Gastrocnemius medialis (tissue), 4 donors: ENCODE measurements around the gene PCK2. TPM values are rescaled to one million over a fixed set of nuclear protein-coding genes. Genes with fewer than 3 reads are reported as not detected.
A peak's percentile ranks its signal among the peaks of the same experiment; 100 is the strongest.

Source experiments
- ATAC-seq, 2 donors: fragments of 150-250 bp; one replicate each; pipeline ENCODE4 v1.9.1; 2016
- DNase-seq, 2 donors: peaks; one replicate each; pipeline ENCODE4 v3.0.0-alpha.2; 2019
- H3K27ac ChIP-seq, 4 donors: fragments of 200-600 bp; sonication (generic); 1 replicate in 1 of 4; 2 replicates in 3 of 4; pipeline ENCODE4 v1.5.1; 2016 to 2018; ENCODE audit warnings: mild to moderate bottlenecking in 2 of 4, moderate library complexity in 1 of 4
- H3K27me3 ChIP-seq, 3 donors: fragments of 200-600 bp; sonication (generic) in 2 of 3; 1 replicate in 1 of 3; 2 replicates in 2 of 3; pipeline versions ENCODE4 v1.5.1 to v1.6.0; 2016 to 2019; ENCODE audit warnings: mild to moderate bottlenecking in 1 of 3, moderate library complexity in 1 of 3
- H3K36me3 ChIP-seq, 2 donors: fragments of 200-600 bp; sonication (generic) in 1 of 2; one replicate each; pipeline ENCODE4 v1.5.1; 2017 to 2018
- H3K4me1 ChIP-seq, 2 donors: fragments of 200-600 bp; sonication (generic) in 1 of 2; one replicate each; pipeline ENCODE4 v1.5.1; 2016 to 2017; ENCODE audit warnings: mild to moderate bottlenecking in 2 of 2
- H3K4me3 ChIP-seq, 4 donors: fragments of 200-600 bp; sonication (generic) in 3 of 4; 1 replicate in 1 of 4; 2 replicates in 3 of 4; pipeline ENCODE4 v1.5.1; 2016 to 2019; ENCODE audit warnings: mild to moderate bottlenecking in 2 of 4
- H3K9me3 ChIP-seq, 3 donors: fragments of 200-600 bp; sonication (generic) in 2 of 3; 1 replicate in 1 of 3; 2 replicates in 2 of 3; pipeline ENCODE4 v1.5.1; 2016 to 2019
- CTCF ChIP-seq, 5 experiments: fragments of 450-650 bp in 3 of 5; fragments of 200-600 bp in 2 of 5; sonication (generic) in 2 of 5; IDR thresholded peaks in 4 of 5; conservative IDR thresholded peaks in 1 of 5; 1 replicate in 4 of 5; 2 replicates in 1 of 5; pipeline ENCODE4 v1.5.1; 2016 to 2019; ENCODE audit warnings: antibody characterized with exemption in 5 of 5, mild to moderate bottlenecking in 3 of 5, moderate library complexity in 3 of 5
- POLR2A ChIP-seq, 2 donors: fragments of 450-650 bp; IDR thresholded peaks; one replicate each; pipeline ENCODE4 v1.6.1; 2017; ENCODE audit warnings: antibody characterized with exemption in 2 of 2, mild to moderate bottlenecking in 2 of 2, moderate library complexity in 2 of 2
- in situ Hi-C, 4 donors: fragments of 200-750 bp; cut with MboI; loops; one replicate each; pipeline versions ENCODE4 v1.15.0 to v1.8.0; 2017; ENCODE audit warnings: low sequenced_read_pairs in 4 of 4
- intact Hi-C: fragments of 100-400 bp; cut with DNase I; formaldehyde crosslinking; loops from one replicate; pipeline ENCODE4 v1.15.1; 2023; ENCODE audit warnings: low total_unique reads
- total RNA-seq, 4 donors: library from RNA; depleted of rRNA; stranded (reverse); fragments of >200 nt; gene quantifications; one replicate each; pipeline versions ENCODE4 v1.1.0 to v1.2.3, GENCODE V29; 2016

The PCK2 gene
- total RNA-seq, 4 donors from 2014 or later: 1.9 to 9.8 (median 3.6) TPM

- Histone ChIP-seq H3K27me3 (no peaks in the 10 kb centered on the region), H3K9me3 (no peaks in the 10 kb centered on the region), H3K27ac (peak overlapping the region; percentile 92 to 97 (median 92)), H3K4me1 (peaks cover 18 to 19% of the 10 kb centered on the region in 2 donors), H3K36me3 (peaks cover 0 to 54% of the 10 kb centered on the region in 2 donors), H3K4me3 (peak overlapping the region; percentile 72 to 92 (median 84))
- ATAC-seq: peak; percentile 0
- intact Hi-C loops: loop anchor here (1.0 to 2.0 kb wide), 4 partner anchors 13 to 85 kb away; partner anchors contain the start of genes DCAF11, GMPR2, IPO4 and IRF9
- no peak for TF ChIP-seq POLR2A (IDR thresholded peaks at IDR 0.05)
- no peak for TF ChIP-seq CTCF (IDR thresholded peaks at IDR 0.05 in 4 of 5, conservative IDR thresholded peaks at IDR 0.05 in 1 of 5)
- no peak for DNase-seq
- in situ Hi-C loops: loop anchor here in 1 of 4 donors (25.0 kb wide), 1 partner anchor 836 kb away; the partner anchor contains the start of genes BCL2L2, PABPN1 and PPP1R3E
Measured at GRCh38 chr14:24147761-24148428, 53.8 kb downstream of the PCK2 start.

DNA sequence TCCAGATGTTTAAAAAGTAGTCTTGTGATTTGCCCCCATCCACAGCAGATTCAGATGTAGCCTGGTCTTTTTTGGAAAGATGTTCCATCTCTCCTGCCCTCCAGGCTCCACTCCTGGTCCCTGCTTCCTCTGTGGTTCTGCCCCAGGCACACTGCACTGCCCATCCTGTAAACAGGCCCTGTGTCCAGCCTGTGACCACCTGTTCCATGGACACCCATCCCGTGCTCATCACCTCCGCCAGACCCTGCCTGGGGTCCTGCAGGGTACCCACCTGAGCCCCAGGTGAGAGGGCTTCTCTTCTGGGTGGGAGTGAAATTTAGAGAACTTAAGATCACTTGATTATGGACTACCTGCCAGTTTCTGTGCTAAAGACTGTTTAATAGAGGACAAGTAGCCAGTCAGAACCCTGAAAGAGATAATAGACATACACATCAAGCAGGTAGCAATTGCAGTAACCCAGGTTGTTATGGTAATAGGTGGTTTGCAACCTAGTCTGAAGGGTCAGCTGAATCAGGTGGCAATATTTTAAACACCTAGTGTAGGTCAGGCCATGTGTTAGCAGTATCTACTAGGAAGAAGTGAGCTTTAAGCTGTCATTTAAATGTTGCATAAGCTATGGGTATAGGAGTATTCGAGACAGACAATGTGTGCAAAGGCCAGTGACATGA, 55.3 kb downstream of the PCK2 start:
- peaks cover 18 to 19% of the 10 kb centered on the region in 2 donors for H3K4me1 ChIP-seq
- no peak for ATAC-seq
- no peak for DNase-seq
- H3K4me3 ChIP-seq: no peak overlapping the region
- intact Hi-C loops (no loop called here), in situ Hi-C loops (loop anchor here in 1 of 4 donors (25.0 kb wide), 1 partner anchor 837 kb away; the partner anchor contains the start of genes BCL2L2, PABPN1 and PPP1R3E)
- TF ChIP-seq POLR2A (IDR thresholded peaks at IDR 0.05): no peak
- no peak for TF ChIP-seq CTCF (IDR thresholded peaks at IDR 0.05 in 4 of 5, conservative IDR thresholded peaks at IDR 0.05 in 1 of 5)
- peaks cover 0 to 53% of the 10 kb centered on the region in 2 donors for H3K36me3 ChIP-seq
- no peaks in the 10 kb centered on the region for H3K27me3 ChIP-seq
- H3K27ac ChIP-seq: no peak overlapping the region
- no peaks in the 10 kb centered on the region for H3K9me3 ChIP-seq

GRCh38 chr14:24150061-24150460, 56.0 kb downstream of the PCK2 start:
- DNase-seq: no peak
- in situ Hi-C loops: no loop called here
- peaks cover 0 to 59% of the 10 kb centered on the region in 2 donors for H3K36me3 ChIP-seq
- H3K27ac ChIP-seq: no peak overlapping the region
- ATAC-seq: no peak
- H3K4me3 ChIP-seq: no peak overlapping the region
- no peaks in the 10 kb centered on the region for H3K27me3 ChIP-seq
- H3K4me1 ChIP-seq: peaks cover 18 to 19% of the 10 kb centered on the region in 2 donors
- no peak for TF ChIP-seq CTCF (IDR thresholded peaks at IDR 0.05 in 4 of 5, conservative IDR thresholded peaks at IDR 0.05 in 1 of 5)
- TF ChIP-seq POLR2A (IDR thresholded peaks at IDR 0.05): no peak
- H3K9me3 ChIP-seq: no peaks in the 10 kb centered on the region
- intact Hi-C loops: no loop called here

DNA sequence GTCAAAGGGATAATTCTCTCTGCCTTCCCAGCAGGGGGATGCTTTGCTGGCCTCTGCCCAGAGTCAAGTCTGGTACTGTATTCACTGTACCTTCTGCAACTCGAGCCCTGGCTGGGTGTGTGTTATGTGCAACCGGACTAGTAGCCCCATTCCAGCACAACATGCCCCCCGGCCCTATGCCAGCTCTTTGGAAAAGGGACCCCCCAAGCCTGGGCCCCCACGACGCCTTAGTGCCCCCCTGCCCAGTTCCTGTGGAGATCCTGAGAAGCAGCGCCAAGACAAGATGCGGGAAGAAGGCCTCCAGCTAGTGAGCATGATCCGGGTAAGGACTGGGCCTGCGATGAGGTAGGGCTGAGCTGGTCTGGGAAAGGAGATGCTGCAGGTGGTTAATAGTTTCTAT, 56.5 kb downstream of the PCK2 start:
- Histone ChIP-seq H3K27me3 (no peaks in the 10 kb centered on the region), H3K27ac (no peak overlapping the region), H3K4me1 (peaks cover 14 to 17% of the 10 kb centered on the region in 2 donors), H3K9me3 (no peaks in the 10 kb centered on the region), H3K36me3 (peaks cover 0 to 64% of the 10 kb centered on the region in 2 donors), H3K4me3 (no peak overlapping the region)
- DNase-seq: no peak
- no peak for ATAC-seq
- TF ChIP-seq CTCF (IDR thresholded peaks at IDR 0.05 in 4 of 5, conservative IDR thresholded peaks at IDR 0.05 in 1 of 5) (no peak), POLR2A (IDR thresholded peaks at IDR 0.05) (no peak)
- intact Hi-C loops (no loop called here), in situ Hi-C loops (no loop called here)
